ENCODE measurements around the gene GOLGA6D.
"Not testable (repeated sequence)": the region's sequence is repeated elsewhere in the genome, so short reads cannot be mapped to it uniquely, and the experiment has no call there.

GOLGA6D gene

GRCh38 chr15:75335313-75335704, 52.7 kb downstream of the GOLGA6D start:
- ChIA-PET POLR2A (no interaction called here), CTCF (interaction anchor here (1.6 kb wide), 1 partner anchor 306 kb away, joined by 4 read pairs; no protein-coding TSS in a partner anchor)
- no peak for DNase-seq (ENCODE audit: low read depth, low spot score)
- TF ChIP-seq CTCF (IDR thresholded peaks at IDR 0.05; ENCODE audit: insufficient read depth, low read length, missing control alignments) = no peak
- H3K4me3 ChIP-seq (ENCODE audit: low read depth, low read length) = peak overlapping the region; percentile 89

- ChIA-PET POLR2A (no interaction called here), CTCF (interaction anchor here (1.6 kb wide), 1 partner anchor 306 kb away, joined by 4 read pairs; no protein-coding TSS in a partner anchor)
- DNase-seq (ENCODE audit: low read depth, low spot score) = peak; percentile 70
- H3K4me3 ChIP-seq (ENCODE audit: low read depth, low read length) = peak within 1 kb of the TSS; percentile 89
- no peak for TF ChIP-seq CTCF (IDR thresholded peaks at IDR 0.05; ENCODE audit: insufficient read depth, low read length, missing control alignments)
Measured at GRCh38 chr15:75335705-75336355, 53.2 kb downstream of the GOLGA6D start, which contains the start of gene COMMD4. Gene COMMD4, plus strand, starts transcription at chr15:75336063. Its CDS starts 27 bp downstream, at chr15:75336090.

GRCh38 chr15:75338661-75339240, 56.1 kb downstream of the GOLGA6D start:
- CTCF ChIA-PET = no interaction called here
- TF ChIP-seq CTCF (IDR thresholded peaks at IDR 0.05; ENCODE audit: insufficient read depth, low read length, missing control alignments) = no peak
- no peak for DNase-seq (ENCODE audit: low read depth, low spot score)
- POLR2A ChIA-PET = no interaction called here
- H3K4me3 ChIP-seq (ENCODE audit: low read depth, low read length) = no peak overlapping the region

- no peak for TF ChIP-seq CTCF (IDR thresholded peaks at IDR 0.05; ENCODE audit: insufficient read depth, low read length, missing control alignments)
- ChIA-PET POLR2A (no interaction called here), CTCF (no interaction called here)
- no peak overlapping the region for H3K4me3 ChIP-seq (ENCODE audit: low read depth, low read length)
- DNase-seq (ENCODE audit: low read depth, low spot score) = no peak
Measured at GRCh38 chr15:75339531-75340240, 57.1 kb downstream of the GOLGA6D start.

GRCh38 chr15:75342221-75342620, 59.6 kb downstream of the GOLGA6D start:
- no peak for TF ChIP-seq CTCF (IDR thresholded peaks at IDR 0.05; ENCODE audit: insufficient read depth, low read length, missing control alignments)
- CTCF ChIA-PET = no interaction called here
- POLR2A ChIA-PET = no interaction called here
- no peak for DNase-seq (ENCODE audit: low read depth, low spot score)
- no peak overlapping the region for H3K4me3 ChIP-seq (ENCODE audit: low read depth, low read length)

GRCh38 chr15:75343953-75344352, 61.3 kb downstream of the GOLGA6D start:
- CTCF ChIA-PET; DNase-seq (ENCODE audit: low read depth, low spot score): not testable (repeated sequence)

More at GRCh38 chr15:75343953-75344352, 61.3 kb downstream of the GOLGA6D start:
- H3K4me3 ChIP-seq (ENCODE audit: low read depth, low read length); POLR2A ChIA-PET: not testable (repeated sequence)

Measured in AG04449 (cell line).